GM18508 (cell line): ENCODE data around the gene TIMM9.
"Not testable (repeated sequence)": the region's sequence is repeated elsewhere in the genome, so short reads cannot be mapped to it uniquely, and the experiment has no call there.

ENCODE experiments used
- ATAC-seq: cut with Tn5 transposase; IDR thresholded peaks from one replicate; pipeline ENCODE4 v1.9.1; 2021; ENCODE audit warnings: moderate number of reproducible peaks; ENCODE audit not compliant: insufficient read depth, unreplicated experiment

The TIMM9 gene

GRCh38 chr14:58398895-58399294, 28.4 kb downstream of the TIMM9 start:
- no peak for ATAC-seq

- no peak for ATAC-seq
Measured at GRCh38 chr14:58398495-58398894, 28.8 kb downstream of the TIMM9 start.

GRCh38 chr14:58397156-58397555, 30.2 kb downstream of the TIMM9 start:
- no peak for ATAC-seq

GRCh38 chr14:58395812-58396788, 31.2 kb downstream of the TIMM9 start, which contains the start of gene TOMM20L:
Gene TOMM20L, plus strand, starts transcription at chr14:58395930. Its CDS starts 28 bp downstream, at chr14:58395958.
- ATAC-seq, result peak; percentile 65

GRCh38 chr14:58395562-58395811, 31.8 kb downstream of the TIMM9 start:
- ATAC-seq, result no peak

- ATAC-seq, result no peak
Measured at GRCh38 chr14:58390830-58391229, 36.5 kb downstream of the TIMM9 start.

- no peak for ATAC-seq
Measured at GRCh38 chr14:58376791-58377190, 50.5 kb downstream of the TIMM9 start.

GRCh38 chr14:58368956-58369355, 58.4 kb downstream of the TIMM9 start:
- ATAC-seq, result no peak

- no peak for ATAC-seq
Measured at GRCh38 chr14:58367296-58367695, 60.0 kb downstream of the TIMM9 start.

- ATAC-seq, result no peak
Measured at GRCh38 chr14:58364316-58364715, 63.0 kb downstream of the TIMM9 start.

GRCh38 chr14:58362798-58363412, 64.4 kb downstream of the TIMM9 start:
- ATAC-seq, result no peak

GRCh38 chr14:58362272-58362671, 65.1 kb downstream of the TIMM9 start:
- not testable (repeated sequence) for ATAC-seq
